Measurements from ENCODE around the gene EXOC2.
"Not testable (repeated sequence)": the region's sequence is repeated elsewhere in the genome, so short reads cannot be mapped to it uniquely, and the experiment has no call there.

Gene EXOC2

GRCh38 chr6:708237-708598, 15.3 kb upstream of the EXOC2 start:
- DNase-seq, result no peak

- DNase-seq, result no peak
These were observed 14.8 kb upstream of the EXOC2 start for GRCh38 chr6:707576-708236.

- DNase-seq, result no peak
These were observed 14.0 kb upstream of the EXOC2 start for GRCh38 chr6:706819-707381.

DNA sequence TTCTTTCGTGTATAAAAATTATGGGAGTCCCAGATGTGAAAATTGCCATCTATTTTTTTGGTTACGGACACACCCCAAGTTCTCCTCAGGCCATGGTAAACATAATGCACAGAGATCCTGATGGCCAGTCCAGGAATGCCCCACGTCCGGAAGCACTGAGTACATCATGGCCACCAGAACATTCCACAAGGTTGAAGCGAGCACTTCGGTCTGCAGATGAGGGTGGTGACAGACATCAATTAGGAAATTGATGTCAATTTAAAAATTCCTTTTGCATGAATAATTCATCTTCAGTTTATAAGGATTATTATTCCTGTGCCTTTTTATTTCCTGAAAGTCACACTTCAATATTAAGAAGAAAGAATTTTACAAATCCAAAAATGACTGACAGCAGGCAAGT, 13.2 kb upstream of the EXOC2 start:
- DNase-seq, result no peak

GRCh38 chr6:705047-705446, 12.1 kb upstream of the EXOC2 start:
- no peak for DNase-seq

DNA sequence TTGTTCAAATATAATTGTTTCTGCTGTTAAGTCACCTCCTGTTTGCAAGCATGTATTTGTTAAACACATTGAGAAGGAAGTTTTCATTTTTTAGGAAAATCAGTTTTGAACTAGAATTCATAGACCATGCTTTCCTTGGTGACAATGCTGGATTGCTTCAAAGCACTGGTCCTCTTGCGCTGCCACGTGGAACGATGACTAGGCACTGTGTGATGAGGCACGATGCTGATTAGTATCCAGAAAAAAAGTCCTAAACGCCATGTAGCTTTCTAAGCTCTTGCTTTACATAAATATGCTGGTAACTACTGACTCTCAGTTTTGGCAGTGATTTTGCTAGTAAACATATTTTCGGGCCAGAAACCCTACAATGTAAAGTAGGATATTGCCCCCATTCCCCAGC, 11.1 kb upstream of the EXOC2 start:
- no peak for DNase-seq

DNA sequence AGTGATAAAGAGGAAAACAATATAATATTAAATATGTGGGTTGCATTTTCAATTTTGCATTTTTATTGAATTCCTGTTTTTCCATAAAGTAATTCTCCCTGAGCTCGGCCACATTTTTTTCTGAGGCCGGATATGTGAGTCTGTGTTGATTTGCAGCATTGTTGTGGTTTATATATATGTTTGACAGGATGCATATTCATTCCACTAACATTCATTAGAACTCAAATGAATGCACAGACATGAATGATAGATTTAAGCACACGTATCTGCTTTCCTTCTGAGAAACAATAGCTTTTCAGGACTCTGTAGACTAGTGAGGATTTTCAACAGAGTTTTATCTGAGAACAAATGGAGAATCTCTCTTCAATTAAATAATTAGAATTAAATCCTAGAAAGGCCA, 10.6 kb upstream of the EXOC2 start:
- DNase-seq, result no peak

DNA sequence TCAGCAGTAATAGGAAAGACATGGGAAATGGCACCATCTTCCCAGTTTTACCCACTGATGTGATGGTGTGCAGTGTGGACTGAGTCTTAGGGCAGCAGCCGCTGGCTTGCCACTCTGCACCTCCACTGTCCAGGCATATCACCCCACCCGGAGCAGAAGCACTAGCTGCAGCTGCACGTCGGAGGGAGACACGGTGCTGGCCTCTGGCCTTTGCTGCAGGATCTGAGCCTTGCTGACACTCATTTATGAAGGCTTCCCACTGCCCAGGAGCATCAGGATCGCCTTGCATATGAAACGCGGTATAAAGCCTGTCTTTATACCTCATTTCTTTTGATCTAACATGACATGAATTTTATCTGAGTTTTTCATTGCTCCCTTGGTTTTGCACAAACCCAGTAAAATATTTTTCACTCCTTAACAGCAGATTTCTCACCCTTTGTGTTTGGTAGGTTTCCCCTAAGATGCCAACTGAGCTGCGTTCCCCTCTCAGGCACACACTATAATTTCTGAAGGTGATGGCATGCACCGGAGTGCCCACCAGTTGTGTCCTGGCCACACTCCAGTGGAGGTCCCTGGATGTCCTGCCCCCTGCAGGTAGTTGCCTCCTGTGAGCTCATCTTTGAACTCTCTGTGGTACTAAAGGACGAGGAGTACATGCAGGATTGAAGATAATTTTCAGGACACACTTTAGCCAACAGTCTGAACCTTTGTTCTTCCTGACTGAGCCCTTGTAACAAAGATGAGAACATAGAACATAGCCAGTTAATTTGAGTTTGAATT, 9.0 kb upstream of the EXOC2 start:
- DNase-seq, result no peak

DNA sequence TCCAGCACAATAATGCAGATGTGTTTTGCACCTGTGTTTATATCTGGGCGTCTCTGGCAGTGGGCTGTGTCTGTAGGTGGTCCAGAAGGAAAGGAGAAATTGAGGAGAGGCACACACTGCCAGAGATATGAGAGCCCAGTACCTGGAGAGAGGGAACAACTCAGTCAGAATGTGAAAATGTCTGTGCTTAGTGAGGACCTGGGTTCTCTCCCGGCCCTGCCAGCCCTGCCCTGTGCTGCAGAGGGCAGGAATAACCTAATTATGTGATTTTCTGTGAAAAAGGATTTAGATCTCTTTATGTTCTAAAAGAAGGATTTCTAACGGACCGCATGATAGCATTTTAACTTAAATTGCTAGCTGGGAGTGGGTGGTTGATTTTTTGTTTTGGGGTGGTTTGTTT, 8.3 kb upstream of the EXOC2 start:
- no peak for DNase-seq

- no peak for DNase-seq
These were observed 7.6 kb upstream of the EXOC2 start for GRCh38 chr6:700490-700889.

DNA sequence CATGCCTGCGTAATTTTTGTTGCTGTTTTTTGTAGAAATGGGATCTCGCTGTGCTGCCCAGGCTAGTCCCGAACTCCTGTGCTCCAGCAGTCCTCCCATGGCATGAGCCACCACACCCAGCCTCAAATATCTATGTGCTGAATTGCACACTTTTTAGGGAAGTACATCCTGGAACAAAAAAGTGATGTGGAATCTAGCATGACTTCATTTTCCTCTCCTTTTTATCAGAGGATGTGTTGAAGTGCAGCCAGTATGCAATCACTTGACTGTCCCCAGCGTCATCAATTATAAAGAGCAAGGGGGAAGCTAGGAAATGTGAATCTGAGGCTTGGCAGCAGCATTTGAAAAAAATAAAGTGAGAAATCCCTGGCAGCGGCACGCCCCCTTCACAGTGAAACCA, 6.4 kb upstream of the EXOC2 start:
- no peak for DNase-seq

- not testable (repeated sequence) for DNase-seq
These were observed 1.6 kb upstream of the EXOC2 start for GRCh38 chr6:694431-695126.

DNA sequence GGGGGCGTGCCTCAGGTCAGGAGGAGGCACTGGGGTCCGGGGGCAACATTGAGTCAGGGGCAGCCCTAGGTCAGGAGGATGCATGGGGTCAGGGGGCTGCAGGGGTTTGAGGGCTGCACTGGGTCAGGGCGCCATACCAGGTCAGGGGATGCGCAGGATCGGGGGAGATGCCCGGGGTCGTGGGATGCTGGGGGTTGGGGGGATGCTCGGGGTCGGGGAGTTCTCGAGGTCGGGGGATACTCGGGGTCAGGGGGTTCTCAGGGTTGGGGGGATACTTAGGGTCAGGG, 727 bp upstream of the EXOC2 start:
- DNase-seq, result no peak

DNA sequence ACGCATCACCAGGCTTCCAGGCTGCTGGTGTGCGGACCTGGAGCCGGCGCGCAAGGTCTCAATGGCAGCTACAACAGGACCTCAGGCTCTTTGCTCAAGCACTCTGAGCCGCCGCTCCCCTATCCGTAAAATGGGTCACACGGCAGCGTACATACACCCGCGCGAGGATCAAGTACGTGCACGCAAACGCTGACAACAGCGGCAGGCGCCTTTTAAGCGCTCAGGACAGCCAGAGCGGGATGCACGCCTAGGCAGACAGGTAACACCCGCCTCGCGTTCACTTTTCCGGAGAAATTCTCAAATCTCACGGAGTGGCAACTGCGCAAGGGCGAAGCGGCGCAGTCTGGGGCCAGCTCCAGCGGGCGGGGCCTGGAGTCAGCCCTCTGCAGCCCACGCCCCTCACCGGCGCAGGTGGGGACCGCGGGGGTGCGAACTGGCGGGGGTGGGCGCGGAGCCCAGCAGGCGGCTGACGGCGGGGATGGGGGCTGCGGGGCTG, 535 bp downstream of the EXOC2 start:
- DNase-seq, result peak; percentile 44 to 60

DNA sequence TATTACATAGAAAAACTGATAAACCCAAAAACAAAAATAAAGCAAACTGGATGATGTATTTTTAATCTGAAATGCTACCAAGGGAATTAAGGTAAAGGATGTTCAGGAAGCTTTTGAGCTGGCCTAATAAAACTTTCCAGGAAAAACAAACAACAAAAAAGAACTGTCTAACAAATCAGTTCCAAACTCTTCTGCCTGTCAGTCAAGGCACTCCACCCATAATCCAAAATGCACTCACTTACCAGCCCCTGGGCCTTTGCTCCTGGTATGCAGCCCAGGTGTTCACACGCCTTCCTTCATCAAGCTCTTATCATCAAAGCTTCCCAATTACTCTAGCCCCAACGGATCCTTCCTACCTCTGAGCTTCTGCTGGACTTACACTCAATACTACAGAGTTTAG, 3.7 kb downstream of the EXOC2 start:
- DNase-seq, result no peak

DNA sequence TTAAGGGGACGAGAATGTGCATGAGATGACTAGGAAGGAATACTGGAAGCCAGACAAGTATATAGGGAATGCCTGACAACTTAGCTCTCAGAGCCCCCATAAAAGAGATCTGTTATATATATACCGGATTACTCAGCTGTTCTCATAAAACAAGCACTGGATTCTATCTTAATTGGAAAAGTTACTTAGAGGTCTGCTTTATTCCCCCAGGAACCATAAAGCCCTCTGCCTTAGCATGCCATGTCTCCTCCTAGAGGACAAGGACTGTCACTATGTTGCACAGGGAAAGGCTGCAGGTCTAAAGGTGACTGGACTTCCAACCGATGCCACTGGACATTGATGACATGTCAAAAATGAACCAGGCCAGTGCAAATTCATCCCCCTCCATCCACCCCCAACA, 6.4 kb downstream of the EXOC2 start:
- DNase-seq, result no peak

GRCh38 chr6:684831-685636, 7.9 kb downstream of the EXOC2 start:
- no peak for DNase-seq

- no peak for DNase-seq
These were observed 9.0 kb downstream of the EXOC2 start for GRCh38 chr6:683742-684440.

DNA sequence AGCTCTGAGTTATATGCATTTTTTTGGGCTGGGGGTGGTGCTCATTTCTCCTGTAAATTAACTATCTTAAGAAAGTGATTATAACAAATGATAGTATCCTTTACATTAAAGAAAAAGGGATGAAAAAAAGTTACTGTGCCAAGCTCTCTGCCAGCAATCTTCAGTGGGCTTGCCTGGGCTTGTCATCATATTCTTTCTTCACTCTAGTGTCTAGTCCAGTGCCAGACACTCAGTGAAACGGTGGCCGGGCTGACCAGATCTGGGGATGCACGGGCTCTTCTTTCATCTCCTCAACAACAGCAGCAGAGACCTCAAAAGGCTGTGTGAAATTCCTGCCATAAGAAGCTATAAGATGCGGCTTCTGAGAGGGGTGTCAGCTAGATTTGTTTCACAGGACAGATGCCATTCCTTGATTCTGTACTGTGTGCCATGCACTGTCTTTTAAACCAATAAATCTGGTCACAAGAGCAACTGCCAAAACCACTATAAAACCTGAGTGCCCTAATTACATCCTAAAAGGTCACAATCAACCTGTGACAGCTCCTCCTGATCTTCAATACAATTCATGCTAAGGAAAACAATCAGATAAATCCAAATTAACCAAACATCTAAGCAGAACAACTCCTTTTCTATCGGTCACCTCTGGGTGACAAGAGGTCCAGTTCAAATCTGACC, 12.1 kb downstream of the EXOC2 start:
- no peak for DNase-seq

GRCh38 chr6:680251-680650, 12.7 kb downstream of the EXOC2 start:
- DNase-seq, result no peak

- DNase-seq, result no peak
These were observed 13.7 kb downstream of the EXOC2 start for GRCh38 chr6:679282-679681.

- no peak for DNase-seq
These were observed 14.4 kb downstream of the EXOC2 start for GRCh38 chr6:678520-678919.
